ENCODE data around the gene TMOD2.
"Not testable (repeated sequence)": the region's sequence is repeated elsewhere in the genome, so short reads cannot be mapped to it uniquely, and the experiment has no call there.

Gene TMOD2

GRCh38 chr15:51775967-51776816, 24.8 kb downstream of the TMOD2 start:
- peak; percentile 47 for DNase-seq

GRCh38 chr15:51776952-51777569, 25.7 kb downstream of the TMOD2 start:
- DNase-seq: peak; percentile 56

GRCh38 chr15:51780636-51781035, 29.2 kb downstream of the TMOD2 start:
- no peak for DNase-seq

- no peak for DNase-seq
Observed at GRCh38 chr15:51781506-51781905, 30.1 kb downstream of the TMOD2 start.

- no peak for DNase-seq
Observed at GRCh38 chr15:51782357-51782896, 31.0 kb downstream of the TMOD2 start.

- no peak for DNase-seq
Observed at GRCh38 chr15:51783967-51784366, 32.6 kb downstream of the TMOD2 start.

GRCh38 chr15:51787130-51787529, 35.7 kb downstream of the TMOD2 start:
- DNase-seq: not testable (repeated sequence)

- DNase-seq: not testable (repeated sequence)
Observed at GRCh38 chr15:51792474-51792873, 41.1 kb downstream of the TMOD2 start.

- no peak for DNase-seq
Observed at GRCh38 chr15:51793521-51794305, 42.3 kb downstream of the TMOD2 start.

- no peak for DNase-seq
Observed at GRCh38 chr15:51796847-51797401, 45.5 kb downstream of the TMOD2 start.

- DNase-seq: no peak
Observed at GRCh38 chr15:51798281-51798680, 46.9 kb downstream of the TMOD2 start.

- no peak for DNase-seq
Observed at GRCh38 chr15:51799282-51800252, 48.2 kb downstream of the TMOD2 start.

- DNase-seq: no peak
Observed at GRCh38 chr15:51801391-51801835, 50.0 kb downstream of the TMOD2 start.

GRCh38 chr15:51802593-51802992, 51.2 kb downstream of the TMOD2 start:
- DNase-seq: no peak

- no peak for DNase-seq
Observed at GRCh38 chr15:51803965-51804364, 52.6 kb downstream of the TMOD2 start.

- DNase-seq: no peak
Observed at GRCh38 chr15:51806123-51806522, 54.7 kb downstream of the TMOD2 start.

GRCh38 chr15:51809457-51809856, 58.1 kb downstream of the TMOD2 start:
- DNase-seq: no peak

- DNase-seq: no peak
Observed at GRCh38 chr15:51812598-51812997, 61.2 kb downstream of the TMOD2 start.

- DNase-seq: no peak
Observed at GRCh38 chr15:51814606-51815005, 63.2 kb downstream of the TMOD2 start.

GRCh38 chr15:51816611-51817010, 65.2 kb downstream of the TMOD2 start:
- no peak for DNase-seq

- DNase-seq: no peak
Observed at GRCh38 chr15:51818150-51818549, 66.8 kb downstream of the TMOD2 start.

- no peak for DNase-seq
Observed at GRCh38 chr15:51825698-51826097, 74.3 kb downstream of the TMOD2 start.
